GM12892 (cell line): ENCODE results near the gene TRIL.

Experiments
- POLR2A ChIP-seq: IDR thresholded peaks from 2 replicates; pipeline ENCODE4 v1.6.1; 2011; ENCODE audit warnings: low read depth, low read length, control low read depth
- POLR2AphosphoS5 ChIP-seq: IDR thresholded peaks from 2 replicates; pipeline ENCODE4 v1.6.1; 2011; ENCODE audit warnings: low read depth, low read length, control low read depth
- TAF1 ChIP-seq: IDR thresholded peaks from 2 replicates; pipeline ENCODE4 v1.6.1; 2011; ENCODE audit warnings: low read depth, mild to moderate bottlenecking, control low read depth, low read length, borderline replicate concordance

DNA sequence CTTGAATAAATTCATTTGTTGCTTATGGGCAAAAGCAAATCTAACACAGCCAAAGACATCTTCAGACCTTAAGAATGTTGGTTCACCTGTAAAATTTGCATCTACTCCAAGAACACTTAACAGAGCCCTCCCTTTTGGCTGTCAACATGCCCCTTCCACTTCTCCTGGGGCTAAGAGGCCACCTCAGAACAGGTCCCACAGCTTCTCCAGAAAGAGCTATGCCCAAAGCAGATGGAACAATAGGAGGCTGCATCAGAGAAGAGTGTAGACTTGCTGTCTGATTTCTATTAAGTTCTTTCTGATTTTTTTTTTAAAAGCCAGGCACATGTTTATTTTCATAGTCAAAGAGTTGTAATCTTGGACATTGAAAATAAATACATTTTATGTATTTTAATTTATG is 26.1 kb upstream of the TRIL start:
- TF ChIP-seq TAF1 (no peak), POLR2A (no peak), POLR2AphosphoS5 (no peak)
